ENCODE measurements around the gene TMEM132A. TPM values are rescaled to one million over a fixed set of nuclear protein-coding genes. Genes with fewer than 3 reads are reported as not detected.
"Not testable (repeated sequence)": the region's sequence is repeated elsewhere in the genome, so short reads cannot be mapped to it uniquely, and the experiment has no call there.

TMEM132A gene
- total and polyA plus RNA-seq, 4 experiments from 2014 or later, result 0.78 to 0.93 TPM; not detected in 2

GRCh38 chr11:60974316-60974715, 50.1 kb downstream of the TMEM132A start:
- peak overlapping the region; percentile 88 to 98 (median 96) for H3K27ac Mint-ChIP-seq
- H3K4me3 ChIP-seq (ENCODE audit: low read length in 2 of 2), result peak overlapping the region; percentile 92 to 99
- intact Hi-C loops (cut with micrococcal nuclease); H3K9me3 Mint-ChIP-seq; H3K27me3 ChIP-seq (ENCODE audit: insufficient read depth, low read length); DNase-seq; H3K9me3 ChIP-seq (ENCODE audit: control insufficient read depth in 1 of 2, low read length in 2 of 2); H3K27me3 Mint-ChIP-seq: not testable (repeated sequence)
- H3K36me3 Mint-ChIP-seq, result peaks cover 45 to 65% of the 10 kb centered on the region in 2 donors
- peaks cover 14% of the 10 kb centered on the region for H3K36me3 ChIP-seq (ENCODE audit: insufficient read depth, low read length)
- CTCF ChIA-PET (ENCODE audit: partially characterized antibody), result interaction anchor here (1.5 kb wide), 1 partner anchor 117 kb away, joined by 3 read pairs; no protein-coding TSS in a partner anchor
- H3K27ac ChIP-seq (ENCODE audit: low read depth, low read length), result peak overlapping the region; percentile 92
- H3K4me1 Mint-ChIP-seq, result peaks cover 43 to 77% (median 57%) of the 10 kb centered on the region in 4 donors
- H3K4me1 ChIP-seq (ENCODE audit: insufficient read depth, low read length), result peaks cover 63% of the 10 kb centered on the region
- POLR2A ChIA-PET (ENCODE audit: partially characterized antibody), result interaction anchor here (1.0 to 1.5 kb wide), 3 partner anchors 32 to 80 kb away, joined by 3 to 4 read pairs (median 3); no protein-coding TSS in a partner anchor
- peak overlapping the region; percentile 93 to 98 (median 96) for H3K4me3 Mint-ChIP-seq

DNA sequence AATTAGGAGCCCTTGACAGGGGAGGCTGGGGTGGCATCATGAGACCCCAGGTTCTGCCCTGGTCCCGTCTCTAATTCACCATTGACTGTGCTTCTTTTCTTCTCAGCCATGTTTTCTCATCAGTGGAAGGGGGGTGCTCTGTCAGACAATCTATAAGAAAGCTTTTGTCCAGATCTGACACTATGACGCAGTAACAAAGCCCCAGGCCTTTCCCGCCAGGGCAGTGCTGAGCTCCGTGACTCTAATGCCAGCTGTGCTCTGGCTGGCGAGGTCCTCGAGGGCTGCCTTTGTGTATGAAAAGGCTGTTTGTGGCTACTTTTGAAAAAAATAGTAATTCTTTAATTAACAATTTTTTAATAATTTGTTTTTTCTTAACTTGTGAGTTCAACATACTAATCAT, 50.5 kb downstream of the TMEM132A start:
- peak overlapping the region; percentile 92 to 99 for H3K4me3 ChIP-seq (ENCODE audit: low read length in 2 of 2)

DNA sequence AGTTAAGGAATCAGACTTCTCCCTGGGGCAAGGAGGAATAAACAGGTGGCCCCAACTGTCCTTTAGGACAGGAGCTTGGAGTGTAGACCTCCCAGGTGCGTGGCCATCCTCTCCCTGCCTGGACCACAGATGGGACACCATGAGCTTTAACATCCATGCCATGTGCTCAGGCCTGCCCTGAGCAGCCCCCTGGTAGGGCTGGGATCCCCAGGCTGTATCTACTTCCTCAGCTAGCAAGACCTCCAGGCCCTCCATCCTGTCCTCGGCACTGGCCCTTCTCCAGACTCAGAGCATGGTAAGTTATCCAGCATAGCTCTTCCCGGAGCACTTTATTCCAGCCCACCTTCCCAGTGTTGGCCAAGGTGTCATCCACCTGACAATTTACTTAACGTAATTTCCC, 53.0 kb downstream of the TMEM132A start:
- no peaks in the 10 kb centered on the region for H3K9me3 Mint-ChIP-seq
- peaks cover 20% of the 10 kb centered on the region for H3K36me3 ChIP-seq (ENCODE audit: insufficient read depth, low read length)
- H3K36me3 Mint-ChIP-seq, result peaks cover 57 to 80% of the 10 kb centered on the region in 2 donors
- intact Hi-C loops (cut with micrococcal nuclease), result no loop called here
- no peaks in the 10 kb centered on the region for H3K27me3 ChIP-seq (ENCODE audit: insufficient read depth, low read length)
- ChIA-PET CTCF (ENCODE audit: partially characterized antibody) (interaction anchor here (0.8 to 1.7 kb wide), 8 partner anchors 14 to 135 kb away, joined by 3 to 10 read pairs (median 3); no protein-coding TSS in a partner anchor), POLR2A (ENCODE audit: partially characterized antibody) (interaction anchor here (0.8 to 7.9 kb wide), 16 partner anchors 39 to 153 kb away, joined by 3 to 133 read pairs (median 6); partner anchors contain the start of gene CD5)
- no peaks in the 10 kb centered on the region for H3K9me3 ChIP-seq (ENCODE audit: control insufficient read depth in 1 of 2, low read length in 2 of 2)
- no peaks in the 10 kb centered on the region for H3K27me3 Mint-ChIP-seq
- H3K4me3 Mint-ChIP-seq, result peak overlapping the region; percentile 77 to 98 (median 86)
- peaks cover 75% of the 10 kb centered on the region for H3K4me1 ChIP-seq (ENCODE audit: insufficient read depth, low read length)
- peak overlapping the region; percentile 88 to 100 (median 97) for H3K27ac Mint-ChIP-seq
- DNase-seq, result no peak
- no peak overlapping the region for H3K4me3 ChIP-seq (ENCODE audit: low read length in 2 of 2)
- peaks cover 42 to 89% (median 64%) of the 10 kb centered on the region in 4 donors for H3K4me1 Mint-ChIP-seq
- peak overlapping the region; percentile 92 for H3K27ac ChIP-seq (ENCODE audit: low read depth, low read length)

More for the DNA sequence above, 50.5 kb downstream of the TMEM132A start:
- Histone ChIP-seq H3K36me3 (ENCODE audit: insufficient read depth, low read length) (peaks cover 14% of the 10 kb centered on the region), H3K9me3 (ENCODE audit: control insufficient read depth in 1 of 2, low read length in 2 of 2) (no peaks in the 10 kb centered on the region), H3K4me1 (ENCODE audit: insufficient read depth, low read length) (peaks cover 67% of the 10 kb centered on the region), H3K27ac (ENCODE audit: low read depth, low read length) (peak overlapping the region; percentile 92), H3K27me3 (ENCODE audit: insufficient read depth, low read length) (no peaks in the 10 kb centered on the region)
- intact Hi-C loops (cut with micrococcal nuclease), result no loop called here
- DNase-seq, result no peak
- peaks cover 45 to 81% (median 59%) of the 10 kb centered on the region in 4 donors for H3K4me1 Mint-ChIP-seq
- peaks cover 0 to 2% (median 0%) of the 10 kb centered on the region in 8 donors for H3K9me3 Mint-ChIP-seq
- POLR2A ChIA-PET (ENCODE audit: partially characterized antibody), result interaction anchor here (0.8 to 3.4 kb wide), 6 partner anchors 63 to 154 kb away, joined by 3 to 11 read pairs (median 4); no protein-coding TSS in a partner anchor
- no peaks in the 10 kb centered on the region for H3K27me3 Mint-ChIP-seq
- peak overlapping the region; percentile 93 to 98 (median 96) for H3K4me3 Mint-ChIP-seq
- H3K27ac Mint-ChIP-seq, result peak overlapping the region; percentile 88 to 98 (median 96)
- CTCF ChIA-PET (ENCODE audit: partially characterized antibody), result interaction anchor here (1.5 kb wide), 1 partner anchor 117 kb away, joined by 3 read pairs; no protein-coding TSS in a partner anchor
- H3K36me3 Mint-ChIP-seq, result peaks cover 45 to 67% of the 10 kb centered on the region in 2 donors

GRCh38 chr11:60977836-60978235, 53.6 kb downstream of the TMEM132A start:
- no peaks in the 10 kb centered on the region for H3K27me3 Mint-ChIP-seq
- no peaks in the 10 kb centered on the region for H3K9me3 Mint-ChIP-seq
- peak overlapping the region; percentile 88 to 100 (median 97) for H3K27ac Mint-ChIP-seq
- intact Hi-C loops (cut with micrococcal nuclease), result no loop called here
- POLR2A ChIA-PET (ENCODE audit: partially characterized antibody), result interaction anchor here (1.1 to 7.9 kb wide), 12 partner anchors 43 to 151 kb away, joined by 3 to 133 read pairs (median 8); partner anchors contain the start of gene CD5
- H3K27ac ChIP-seq (ENCODE audit: low read depth, low read length), result peak overlapping the region; percentile 92
- H3K36me3 ChIP-seq (ENCODE audit: insufficient read depth, low read length), result peaks cover 20% of the 10 kb centered on the region
- no peak overlapping the region for H3K4me3 ChIP-seq (ENCODE audit: low read length in 2 of 2)
- H3K27me3 ChIP-seq (ENCODE audit: insufficient read depth, low read length), result no peaks in the 10 kb centered on the region
- peaks cover 54 to 80% of the 10 kb centered on the region in 2 donors for H3K36me3 Mint-ChIP-seq
- CTCF ChIA-PET (ENCODE audit: partially characterized antibody), result interaction anchor here (1.1 to 1.9 kb wide), 4 partner anchors 14 to 65 kb away, joined by 3 to 10 read pairs (median 6); no protein-coding TSS in a partner anchor
- peak overlapping the region; percentile 77 to 98 (median 86) for H3K4me3 Mint-ChIP-seq
- H3K4me1 ChIP-seq (ENCODE audit: insufficient read depth, low read length), result peaks cover 81% of the 10 kb centered on the region
- no peaks in the 10 kb centered on the region for H3K9me3 ChIP-seq (ENCODE audit: control insufficient read depth in 1 of 2, low read length in 2 of 2)
- H3K4me1 Mint-ChIP-seq, result peaks cover 48 to 95% (median 70%) of the 10 kb centered on the region in 4 donors
- no peak for DNase-seq

DNA sequence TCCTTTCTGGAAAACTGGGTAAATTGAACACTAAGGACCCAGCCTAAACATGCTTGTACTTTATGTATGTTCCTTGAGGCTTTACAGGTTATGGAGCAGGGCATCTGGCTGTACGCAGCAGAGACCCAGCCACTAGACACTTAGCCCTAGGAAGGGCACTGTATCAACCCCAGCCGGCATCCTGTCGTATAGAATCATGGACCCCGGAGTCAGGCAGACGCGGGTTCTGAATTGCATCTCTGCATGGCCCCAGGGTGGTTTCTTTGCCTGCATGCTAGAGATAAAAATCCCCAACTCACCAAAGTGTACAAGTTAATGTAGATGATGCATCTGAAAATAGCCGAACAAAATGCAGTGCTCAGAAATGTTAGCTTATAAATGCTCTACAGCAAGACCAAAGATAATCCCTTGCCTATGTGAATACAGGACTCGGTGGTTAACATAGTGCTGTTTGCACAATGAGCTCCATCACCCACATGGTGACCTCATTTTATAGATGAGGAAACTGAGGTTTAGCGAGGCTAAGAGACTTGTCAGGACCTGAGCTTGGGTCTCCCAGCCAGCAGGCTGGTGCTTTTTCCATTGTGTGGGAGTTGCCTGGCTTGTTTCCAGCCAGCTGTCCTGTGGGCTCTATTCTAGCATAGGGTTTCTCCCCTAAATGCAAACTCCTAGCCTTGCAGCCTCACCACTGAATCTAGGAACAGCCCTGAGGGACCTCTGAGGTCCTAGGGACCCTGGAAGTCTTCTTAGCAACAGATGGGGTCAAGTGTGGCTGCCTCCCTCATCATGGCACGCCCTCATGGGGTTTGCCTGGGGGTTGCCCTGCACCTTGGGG, 54.5 kb downstream of the TMEM132A start:
- H3K4me3 ChIP-seq (ENCODE audit: low read length in 2 of 2), result peak overlapping the region in 1 of 2 donors; percentile 28

DNA sequence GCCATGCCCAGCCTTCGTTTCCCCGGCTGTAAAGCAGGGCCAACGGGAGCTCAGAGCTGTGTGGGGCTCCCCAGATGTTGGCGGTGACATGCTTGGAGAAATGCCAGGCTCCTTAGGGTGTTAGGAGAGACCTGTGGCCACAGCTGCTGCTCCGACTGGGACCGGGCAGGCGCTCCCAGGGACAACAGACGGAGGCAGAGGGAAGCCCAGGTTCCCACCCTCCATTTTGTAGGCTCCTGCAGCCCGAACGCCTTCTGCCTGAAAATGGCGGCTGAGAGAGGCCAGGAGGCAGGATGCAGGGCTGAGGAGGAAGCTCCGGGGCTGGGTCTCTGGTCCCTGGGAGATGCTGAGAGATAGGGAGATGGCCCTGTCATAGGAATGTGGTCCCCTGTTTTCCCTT, 57.3 kb downstream of the TMEM132A start:
- H3K36me3 ChIP-seq (ENCODE audit: insufficient read depth, low read length), result peaks cover 17% of the 10 kb centered on the region
- DNase-seq, result no peak
- peak overlapping the region in 1 of 2 donors; percentile 17 for H3K4me3 ChIP-seq (ENCODE audit: low read length in 2 of 2)
- ChIA-PET CTCF (ENCODE audit: partially characterized antibody) (interaction anchor here (1.1 to 2.0 kb wide), 3 partner anchors 12 to 148 kb away, joined by 4 to 7 read pairs (median 6); no protein-coding TSS in a partner anchor), POLR2A (ENCODE audit: partially characterized antibody) (interaction anchor here (0.7 to 7.9 kb wide), 20 partner anchors 36 to 150 kb away, joined by 3 to 133 read pairs (median 6); no protein-coding TSS in a partner anchor)
- no peaks in the 10 kb centered on the region for H3K27me3 ChIP-seq (ENCODE audit: insufficient read depth, low read length)
- Mint-ChIP-seq H3K36me3 (peaks cover 41 to 80% of the 10 kb centered on the region in 2 donors), H3K9me3 (no peaks in the 10 kb centered on the region), H3K27ac (peak overlapping the region; percentile 88 to 100 (median 96)), H3K4me1 (peaks cover 68 to 100% (median 85%) of the 10 kb centered on the region in 4 donors), H3K27me3 (no peaks in the 10 kb centered on the region), H3K4me3 (peak overlapping the region; percentile 54 to 83 (median 77))
- H3K4me1 ChIP-seq (ENCODE audit: insufficient read depth, low read length), result peaks cover 96% of the 10 kb centered on the region
- no peaks in the 10 kb centered on the region for H3K9me3 ChIP-seq (ENCODE audit: control insufficient read depth in 1 of 2, low read length in 2 of 2)
- intact Hi-C loops (cut with micrococcal nuclease), result no loop called here
- H3K27ac ChIP-seq (ENCODE audit: low read depth, low read length), result peak overlapping the region; percentile 92

More for the DNA sequence above, 54.5 kb downstream of the TMEM132A start:
- no peaks in the 10 kb centered on the region for H3K9me3 Mint-ChIP-seq
- peak overlapping the region; percentile 88 to 100 (median 97) for H3K27ac Mint-ChIP-seq
- peaks cover 19% of the 10 kb centered on the region for H3K36me3 ChIP-seq (ENCODE audit: insufficient read depth, low read length)
- H3K9me3 ChIP-seq (ENCODE audit: control insufficient read depth in 1 of 2, low read length in 2 of 2), result no peaks in the 10 kb centered on the region
- POLR2A ChIA-PET (ENCODE audit: partially characterized antibody), result interaction anchor here (1.1 to 7.9 kb wide), 16 partner anchors 11 to 151 kb away, joined by 3 to 133 read pairs (median 6); partner anchors contain the start of gene CD5
- H3K4me1 ChIP-seq (ENCODE audit: insufficient read depth, low read length), result peaks cover 91% of the 10 kb centered on the region
- DNase-seq, result peak; percentile 49 to 82 (median 52)
- H3K27me3 Mint-ChIP-seq, result no peaks in the 10 kb centered on the region
- H3K27ac ChIP-seq (ENCODE audit: low read depth, low read length), result peak overlapping the region; percentile 92
- intact Hi-C loops (cut with micrococcal nuclease), result no loop called here
- peak overlapping the region; percentile 81 to 98 (median 86) for H3K4me3 Mint-ChIP-seq
- H3K27me3 ChIP-seq (ENCODE audit: insufficient read depth, low read length), result no peaks in the 10 kb centered on the region
- H3K36me3 Mint-ChIP-seq, result peaks cover 54 to 80% of the 10 kb centered on the region in 2 donors
- peaks cover 55 to 98% (median 77%) of the 10 kb centered on the region in 4 donors for H3K4me1 Mint-ChIP-seq
- CTCF ChIA-PET (ENCODE audit: partially characterized antibody), result interaction anchor here (0.8 to 2.2 kb wide), 9 partner anchors 9 to 150 kb away, joined by 3 to 10 read pairs (median 4); no protein-coding TSS in a partner anchor
